ENCODE data around the gene FOXN3.

DNA sequence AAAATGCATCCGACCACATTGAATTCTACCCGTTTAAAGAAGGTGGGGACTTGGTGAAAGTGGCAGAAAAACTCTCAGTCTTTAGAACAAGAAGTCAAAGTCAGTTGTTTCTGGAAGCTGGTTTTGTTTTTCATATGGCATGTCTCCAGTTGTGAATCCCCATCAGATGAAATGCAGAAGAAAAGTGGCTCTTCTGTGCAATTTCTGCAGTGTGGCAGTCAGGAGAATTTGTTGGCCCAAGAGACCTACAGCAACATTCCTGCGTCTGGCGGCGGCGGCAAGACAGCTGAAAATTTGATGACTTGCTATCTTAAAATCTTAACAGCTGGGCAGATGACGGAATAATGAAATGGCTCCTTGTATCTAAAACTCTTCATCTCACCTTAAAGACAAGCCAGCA, 201.5 kb downstream of the FOXN3 start:
- TF ChIP-seq, protein P1, sequence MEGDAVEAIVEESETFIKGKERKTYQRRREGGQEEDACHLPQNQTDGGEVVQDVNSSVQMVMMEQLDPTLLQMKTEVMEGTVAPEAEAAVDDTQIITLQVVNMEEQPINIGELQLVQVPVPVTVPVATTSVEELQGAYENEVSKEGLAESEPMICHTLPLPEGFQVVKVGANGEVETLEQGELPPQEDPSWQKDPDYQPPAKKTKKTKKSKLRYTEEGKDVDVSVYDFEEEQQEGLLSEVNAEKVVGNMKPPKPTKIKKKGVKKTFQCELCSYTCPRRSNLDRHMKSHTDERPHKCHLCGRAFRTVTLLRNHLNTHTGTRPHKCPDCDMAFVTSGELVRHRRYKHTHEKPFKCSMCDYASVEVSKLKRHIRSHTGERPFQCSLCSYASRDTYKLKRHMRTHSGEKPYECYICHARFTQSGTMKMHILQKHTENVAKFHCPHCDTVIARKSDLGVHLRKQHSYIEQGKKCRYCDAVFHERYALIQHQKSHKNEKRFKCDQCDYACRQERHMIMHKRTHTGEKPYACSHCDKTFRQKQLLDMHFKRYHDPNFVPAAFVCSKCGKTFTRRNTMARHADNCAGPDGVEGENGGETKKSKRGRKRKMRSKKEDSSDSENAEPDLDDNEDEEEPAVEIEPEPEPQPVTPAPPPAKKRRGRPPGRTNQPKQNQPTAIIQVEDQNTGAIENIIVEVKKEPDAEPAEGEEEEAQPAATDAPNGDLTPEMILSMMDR (IDR thresholded peaks at IDR 0.05 in 2 of 3, conservative IDR thresholded peaks at IDR 0.05 in 1 of 3; ENCODE audit: control insufficient read depth in 2 of 3, extremely low read depth in 1 of 3, insufficient read depth in 1 of 3, low read depth in 3 of 3, low read length in 3 of 3) = no peak
- TF ChIP-seq ZNF274 (IDR thresholded peaks at IDR 0.05; ENCODE audit: insufficient read depth, insufficient read length) (no peak), NFYA (IDR thresholded peaks at IDR 0.05; ENCODE audit: borderline replicate concordance, low read depth, low read length) (no peak), ATF7 (IDR thresholded peaks at IDR 0.05; ENCODE audit: low read depth) (no peak), TARDBP (IDR thresholded peaks at IDR 0.05; ENCODE audit: borderline replicate concordance) (no peak), STAT1 (conservative IDR thresholded peaks at IDR 0.05) (no peak)
